Stomach smooth muscle (tissue), 2 donors: Measurements from ENCODE around the gene RAB34.

Experiments
- H3K27ac ChIP-seq: one replicate; pipeline ENCODE4 v1.7.0; 2013; ENCODE audit warnings: mild to moderate bottlenecking, low read length, inconsistent platforms
- H3K27me3 ChIP-seq, 2 donors: one replicate each; pipeline ENCODE4 v1.7.0; 2013; ENCODE audit warnings: low read length in 2 of 2; ENCODE audit not compliant: insufficient read depth in 2 of 2, control insufficient read depth in 1 of 2
- H3K36me3 ChIP-seq, 2 donors: one replicate each; pipeline ENCODE4 v1.7.0; 2013; ENCODE audit warnings: low read length in 2 of 2; ENCODE audit not compliant: control insufficient read depth in 2 of 2, insufficient read depth in 2 of 2
- H3K4me1 ChIP-seq: one replicate; pipeline ENCODE4 v1.7.0; 2013; ENCODE audit warnings: low read length; ENCODE audit not compliant: control insufficient read depth, insufficient read depth
- H3K4me3 ChIP-seq, 2 donors: one replicate each; pipeline ENCODE4 v1.7.0; 2013; ENCODE audit warnings: low read length in 2 of 2
- H3K9ac ChIP-seq, 2 donors: one replicate each; pipeline ENCODE4 v1.7.0; 2013; ENCODE audit warnings: low read length in 2 of 2, mild to moderate bottlenecking in 1 of 2
- H3K9me3 ChIP-seq, 2 donors: one replicate each; pipeline ENCODE4 v1.7.0; 2013; ENCODE audit warnings: low read length in 2 of 2; ENCODE audit not compliant: control insufficient read depth in 2 of 2
- donor health status: healthy.
- donor health status: Pancreatic carcinoma.

RAB34 gene

GRCh38 chr17:28705728-28706334 is 11.8 kb downstream of the RAB34 start:
- Histone ChIP-seq H3K36me3 (peaks cover 20 to 29% of the 10 kb centered on the region in 2 donors), H3K4me1 (peaks cover 6% of the 10 kb centered on the region), H3K9me3 (no peaks in the 10 kb centered on the region), H3K27me3 (no peaks in the 10 kb centered on the region), H3K4me3 (no peak overlapping the region), H3K9ac (no peak overlapping the region), H3K27ac (no peak overlapping the region)

- Histone ChIP-seq H3K36me3 (peaks cover 27 to 36% of the 10 kb centered on the region in 2 donors), H3K9ac (no peak overlapping the region), H3K27me3 (no peaks in the 10 kb centered on the region), H3K27ac (no peak overlapping the region), H3K4me3 (no peak overlapping the region), H3K4me1 (peaks cover 2% of the 10 kb centered on the region), H3K9me3 (no peaks in the 10 kb centered on the region)
Observed at GRCh38 chr17:28705074-28705659, 12.5 kb downstream of the RAB34 start.

GRCh38 chr17:28704219-28704858 is 13.3 kb downstream of the RAB34 start:
- Histone ChIP-seq H3K36me3 (peaks cover 35 to 44% of the 10 kb centered on the region in 2 donors), H3K9ac (no peak overlapping the region), H3K4me1 (no peaks in the 10 kb centered on the region), H3K4me3 (no peak overlapping the region), H3K27ac (no peak overlapping the region), H3K9me3 (no peaks in the 10 kb centered on the region), H3K27me3 (no peaks in the 10 kb centered on the region)

GRCh38 chr17:28703552-28704218 is 14.0 kb downstream of the RAB34 start:
- Histone ChIP-seq H3K4me1 (no peaks in the 10 kb centered on the region), H3K9ac (no peak overlapping the region), H3K27me3 (no peaks in the 10 kb centered on the region), H3K4me3 (no peak overlapping the region), H3K36me3 (peaks cover 42 to 51% of the 10 kb centered on the region in 2 donors), H3K27ac (no peak overlapping the region), H3K9me3 (no peaks in the 10 kb centered on the region)

GRCh38 chr17:28702752-28703150 is 14.9 kb downstream of the RAB34 start:
- no peak overlapping the region for H3K9ac ChIP-seq

GRCh38 chr17:28702026-28702751 is 15.5 kb downstream of the RAB34 start:
- H3K9me3 ChIP-seq, result no peaks in the 10 kb centered on the region
- no peak overlapping the region for H3K4me3 ChIP-seq
- H3K36me3 ChIP-seq, result peaks cover 56 to 65% of the 10 kb centered on the region in 2 donors
- no peak overlapping the region for H3K27ac ChIP-seq
- no peaks in the 10 kb centered on the region for H3K27me3 ChIP-seq
- no peaks in the 10 kb centered on the region for H3K4me1 ChIP-seq
- H3K9ac ChIP-seq, result no peak overlapping the region

More at GRCh38 chr17:28702752-28703150, 14.9 kb downstream of the RAB34 start:
- Histone ChIP-seq H3K36me3 (peaks cover 50 to 60% of the 10 kb centered on the region in 2 donors), H3K27me3 (no peaks in the 10 kb centered on the region), H3K9me3 (no peaks in the 10 kb centered on the region), H3K27ac (no peak overlapping the region), H3K4me1 (no peaks in the 10 kb centered on the region), H3K4me3 (no peak overlapping the region)

- Histone ChIP-seq H3K4me3 (no peak overlapping the region), H3K27me3 (no peaks in the 10 kb centered on the region), H3K4me1 (no peaks in the 10 kb centered on the region), H3K9me3 (no peaks in the 10 kb centered on the region), H3K9ac (no peak overlapping the region), H3K36me3 (peaks cover 65 to 76% of the 10 kb centered on the region in 2 donors), H3K27ac (no peak overlapping the region)
Observed at GRCh38 chr17:28700830-28701492, 16.7 kb downstream of the RAB34 start.

- Histone ChIP-seq H3K4me1 (no peaks in the 10 kb centered on the region), H3K9ac (no peak overlapping the region), H3K9me3 (no peaks in the 10 kb centered on the region), H3K27ac (no peak overlapping the region), H3K36me3 (peaks cover 69 to 82% of the 10 kb centered on the region in 2 donors), H3K4me3 (no peak overlapping the region), H3K27me3 (no peaks in the 10 kb centered on the region)
Observed at GRCh38 chr17:28700278-28700677, 17.4 kb downstream of the RAB34 start.

- H3K4me1 ChIP-seq, result no peaks in the 10 kb centered on the region
- no peaks in the 10 kb centered on the region for H3K9me3 ChIP-seq
- no peak overlapping the region for H3K9ac ChIP-seq
- no peak overlapping the region for H3K4me3 ChIP-seq
- H3K27me3 ChIP-seq, result no peaks in the 10 kb centered on the region
- peaks cover 84 to 93% of the 10 kb centered on the region in 2 donors for H3K36me3 ChIP-seq
- no peak overlapping the region for H3K27ac ChIP-seq
Observed at GRCh38 chr17:28698253-28698941, 19.3 kb downstream of the RAB34 start.
